Activated T-helper 2 cell treated with anti-CD3 and anti-CD28 coated beads, Interferon-gamma antibody, Interleukin-2, Interleukin-4, amounts not matched to agents 10 μg/mL and 5 μg/mL and 100 μg/mL, durations not matched to agents 14 hours and 24 hours and 36 hours (primary cell): ENCODE results near the gene ETV6. TPM values are rescaled to one million over a fixed set of nuclear protein-coding genes. Genes with fewer than 3 reads are reported as not detected.

Experiments
- DNase-seq: peaks from one replicate; pipeline ENCODE4 v3.0.0; 2021; ENCODE audit warnings: low spot score
- H3K27ac Mint-ChIP-seq: one replicate; pipeline ENCODE4 v1.8.0; 2021; ENCODE audit warnings: mixed read lengths
- H3K27me3 Mint-ChIP-seq: one replicate; pipeline ENCODE4 v1.8.0; 2021; ENCODE audit warnings: low read depth, mixed read lengths
- H3K36me3 Mint-ChIP-seq: one replicate; pipeline ENCODE4 v1.8.0; 2021; ENCODE audit warnings: low read depth, mixed read lengths
- H3K4me1 Mint-ChIP-seq: one replicate; pipeline ENCODE4 v1.8.0; 2021; ENCODE audit warnings: low read depth, mixed read lengths
- H3K4me3 Mint-ChIP-seq: one replicate; pipeline ENCODE4 v1.8.0; 2021; ENCODE audit warnings: low read depth, mild to moderate bottlenecking, moderate library complexity, mixed read lengths
- H3K9me3 Mint-ChIP-seq: one replicate; pipeline ENCODE4 v1.8.0; 2021; ENCODE audit warnings: mixed read lengths
- intact Hi-C: fragments of 100-400 bp; cut with micrococcal nuclease; formaldehyde crosslinking; loops from one replicate; pipeline ENCODE4 v1.15.1; 2023
- total RNA-seq: library from RNA; stranded (reverse); gene quantifications from 2 replicates; pipeline ENCODE4 v1.2.3, GENCODE V29; 2022

ETV6 gene
- total RNA-seq, 1 donor from 2014 or later, result 69.4 TPM

- Mint-ChIP-seq H3K4me1 (peaks cover 44% of the 10 kb centered on the region), H3K27ac (no peak overlapping the region), H3K9me3 (no peaks in the 10 kb centered on the region), H3K27me3 (no peaks in the 10 kb centered on the region), H3K36me3 (peaks cover 38% of the 10 kb centered on the region), H3K4me3 (no peak overlapping the region)
- intact Hi-C loops, result no loop called here
- no peak for DNase-seq
Observed at GRCh38 chr12:11718768-11719253, 69.3 kb downstream of the ETV6 start.

GRCh38 chr12:11719678-11720099 is 70.2 kb downstream of the ETV6 start:
- H3K4me1 Mint-ChIP-seq, result peaks cover 38% of the 10 kb centered on the region
- intact Hi-C loops, result no loop called here
- no peak for DNase-seq
- H3K27me3 Mint-ChIP-seq, result no peaks in the 10 kb centered on the region
- H3K36me3 Mint-ChIP-seq, result peaks cover 40% of the 10 kb centered on the region
- no peak overlapping the region for H3K4me3 Mint-ChIP-seq
- H3K9me3 Mint-ChIP-seq, result no peaks in the 10 kb centered on the region
- peak overlapping the region; percentile 36 for H3K27ac Mint-ChIP-seq

GRCh38 chr12:11722071-11722470 is 72.6 kb downstream of the ETV6 start:
- DNase-seq, result no peak
- Mint-ChIP-seq H3K9me3 (no peaks in the 10 kb centered on the region), H3K36me3 (peaks cover 38% of the 10 kb centered on the region), H3K27ac (no peak overlapping the region), H3K4me3 (no peak overlapping the region), H3K27me3 (no peaks in the 10 kb centered on the region), H3K4me1 (peaks cover 53% of the 10 kb centered on the region)
- intact Hi-C loops, result no loop called here

GRCh38 chr12:11722578-11723138 is 73.2 kb downstream of the ETV6 start:
- Mint-ChIP-seq H3K9me3 (no peaks in the 10 kb centered on the region), H3K4me3 (no peak overlapping the region), H3K27ac (no peak overlapping the region), H3K4me1 (peaks cover 56% of the 10 kb centered on the region), H3K36me3 (peaks cover 41% of the 10 kb centered on the region), H3K27me3 (no peaks in the 10 kb centered on the region)
- intact Hi-C loops, result no loop called here
- no peak for DNase-seq

- H3K27ac Mint-ChIP-seq, result no peak overlapping the region
- intact Hi-C loops, result no loop called here
- H3K4me3 Mint-ChIP-seq, result no peak overlapping the region
- no peaks in the 10 kb centered on the region for H3K9me3 Mint-ChIP-seq
- H3K4me1 Mint-ChIP-seq, result peaks cover 54% of the 10 kb centered on the region
- peaks cover 36% of the 10 kb centered on the region for H3K36me3 Mint-ChIP-seq
- H3K27me3 Mint-ChIP-seq, result no peaks in the 10 kb centered on the region
- DNase-seq, result no peak
Observed at GRCh38 chr12:11723993-11724392, 74.5 kb downstream of the ETV6 start.

GRCh38 chr12:11724888-11725311 is 75.4 kb downstream of the ETV6 start:
- Mint-ChIP-seq H3K4me3 (no peak overlapping the region), H3K9me3 (no peaks in the 10 kb centered on the region), H3K36me3 (peaks cover 39% of the 10 kb centered on the region), H3K4me1 (peaks cover 54% of the 10 kb centered on the region), H3K27me3 (no peaks in the 10 kb centered on the region), H3K27ac (no peak overlapping the region)
- intact Hi-C loops, result no loop called here
- no peak for DNase-seq

- Mint-ChIP-seq H3K9me3 (no peaks in the 10 kb centered on the region), H3K27ac (no peak overlapping the region), H3K36me3 (peaks cover 40% of the 10 kb centered on the region), H3K4me1 (peaks cover 54% of the 10 kb centered on the region), H3K27me3 (no peaks in the 10 kb centered on the region), H3K4me3 (no peak overlapping the region)
- intact Hi-C loops, result no loop called here
- no peak for DNase-seq
Observed at GRCh38 chr12:11725686-11726085, 76.2 kb downstream of the ETV6 start.

- intact Hi-C loops, result no loop called here
- Mint-ChIP-seq H3K9me3 (no peaks in the 10 kb centered on the region), H3K27me3 (no peaks in the 10 kb centered on the region), H3K27ac (peak overlapping the region; percentile 71), H3K36me3 (peaks cover 43% of the 10 kb centered on the region), H3K4me1 (peaks cover 58% of the 10 kb centered on the region), H3K4me3 (no peak overlapping the region)
- DNase-seq, result no peak
Observed at GRCh38 chr12:11726659-11727058, 77.2 kb downstream of the ETV6 start.

- no peaks in the 10 kb centered on the region for H3K27me3 Mint-ChIP-seq
- no peaks in the 10 kb centered on the region for H3K9me3 Mint-ChIP-seq
- intact Hi-C loops, result no loop called here
- peaks cover 43% of the 10 kb centered on the region for H3K36me3 Mint-ChIP-seq
- H3K4me1 Mint-ChIP-seq, result peaks cover 62% of the 10 kb centered on the region
- H3K27ac Mint-ChIP-seq, result peak overlapping the region; percentile 71
- no peak for DNase-seq
- no peak overlapping the region for H3K4me3 Mint-ChIP-seq
Observed at GRCh38 chr12:11727133-11727664, 77.7 kb downstream of the ETV6 start.

- Mint-ChIP-seq H3K4me1 (peaks cover 69% of the 10 kb centered on the region), H3K4me3 (no peak overlapping the region), H3K27ac (no peak overlapping the region), H3K9me3 (no peaks in the 10 kb centered on the region), H3K27me3 (no peaks in the 10 kb centered on the region), H3K36me3 (peaks cover 41% of the 10 kb centered on the region)
- intact Hi-C loops, result no loop called here
- no peak for DNase-seq
Observed at GRCh38 chr12:11728154-11728755, 78.8 kb downstream of the ETV6 start.

GRCh38 chr12:11729008-11729407 is 79.5 kb downstream of the ETV6 start:
- no peaks in the 10 kb centered on the region for H3K27me3 Mint-ChIP-seq
- H3K9me3 Mint-ChIP-seq, result no peaks in the 10 kb centered on the region
- DNase-seq, result no peak
- peaks cover 44% of the 10 kb centered on the region for H3K36me3 Mint-ChIP-seq
- no peak overlapping the region for H3K4me3 Mint-ChIP-seq
- intact Hi-C loops, result no loop called here
- peaks cover 73% of the 10 kb centered on the region for H3K4me1 Mint-ChIP-seq
- H3K27ac Mint-ChIP-seq, result peak overlapping the region; percentile 59

GRCh38 chr12:11729439-11730150 is 80.1 kb downstream of the ETV6 start:
- intact Hi-C loops, result loop anchor here (2.0 to 10.0 kb wide), 6 partner anchors 17 to 303 kb away; no protein-coding TSS in a partner anchor
- no peak for DNase-seq
- Mint-ChIP-seq H3K27me3 (no peaks in the 10 kb centered on the region), H3K36me3 (peaks cover 40% of the 10 kb centered on the region), H3K4me3 (no peak overlapping the region), H3K27ac (peak overlapping the region; percentile 59), H3K4me1 (peaks cover 75% of the 10 kb centered on the region), H3K9me3 (no peaks in the 10 kb centered on the region)
